Transverse colon (tissue), 4 donors: ENCODE data around the gene RIN2. TPM values are rescaled to one million over a fixed set of nuclear protein-coding genes. Genes with fewer than 3 reads are reported as not detected.

ENCODE experiments used
- DNase-seq: peaks from one replicate; pipeline ENCODE4 v3.0.0-alpha.2; 2019
- H3K27ac ChIP-seq, 4 donors: fragments of 200-600 bp; sonication (generic); 2 replicates each; pipeline ENCODE4 v1.5.1; 2016 to 2018; ENCODE audit warnings: inconsistent platforms in 4 of 4
- H3K27me3 ChIP-seq: fragments of 200-600 bp; sonication (generic); 2 replicates; pipeline ENCODE4 v1.5.1; 2017; ENCODE audit warnings: inconsistent platforms
- H3K36me3 ChIP-seq, 4 donors: fragments of 200-600 bp; sonication (generic); 2 replicates each; pipeline ENCODE4 v1.5.1; 2017 to 2019; ENCODE audit warnings: inconsistent platforms in 4 of 4
- H3K4me1 ChIP-seq, 4 donors: fragments of 200-600 bp; sonication (generic); 2 replicates each; pipeline ENCODE4 v1.5.1; 2017 to 2020; ENCODE audit warnings: inconsistent platforms in 4 of 4
- H3K4me3 ChIP-seq, 4 donors: fragments of 200-600 bp; sonication (generic); 1 replicate in 1 of 4; 2 replicates in 3 of 4; pipeline versions ENCODE4 v1.5.1 to v1.6.1; 2017 to 2019; ENCODE audit warnings: inconsistent platforms in 4 of 4
- H3K9me3 ChIP-seq, 2 donors: fragments of 200-600 bp; sonication (generic); 2 replicates each; pipeline ENCODE4 v1.5.1; 2017 to 2019; ENCODE audit warnings: inconsistent platforms in 2 of 2
- CTCF ChIP-seq, 5 experiments: fragments of 200-600 bp in 3 of 5; fragments of 450-650 bp in 2 of 5; sonication (generic) in 3 of 5; IDR thresholded peaks; 1 replicate in 2 of 5; 2 replicates in 3 of 5; pipeline ENCODE4 v1.5.1; 2016 to 2017; ENCODE audit warnings: antibody characterized with exemption in 5 of 5, inconsistent platforms in 3 of 5, mild to moderate bottlenecking in 2 of 5, moderate library complexity in 1 of 5
- EP300 ChIP-seq: sonication (generic); formaldehyde crosslinking; IDR thresholded peaks from one replicate; pipeline ENCODE4 v1.6.1; 2017; ENCODE audit warnings: antibody characterized with exemption, low read depth
- POLR2A ChIP-seq: fragments of 450-650 bp; IDR thresholded peaks from one replicate; pipeline ENCODE4 v1.6.1; 2016; ENCODE audit warnings: antibody characterized with exemption, mild to moderate bottlenecking, moderate library complexity
- POLR2AphosphoS5 ChIP-seq, 3 donors: sonication (generic); formaldehyde crosslinking; IDR thresholded peaks; one replicate each; pipeline ENCODE4 v1.6.1; 2016; ENCODE audit warnings: antibody characterized with exemption in 3 of 3
- WGBS, 2 donors: methylation state at CpG; one replicate each; pipeline ENCODE4 v1.1.5; 2018; ENCODE audit warnings: low coverage in 1 of 2; 5-methylcytosine and 5-hydroxymethylcytosine counted together
- in situ Hi-C, 4 donors: fragments of 200-750 bp; cut with MboI; loops; one replicate each; pipeline versions ENCODE4 v1.15.0 to v1.15.1; 2017; ENCODE audit warnings: low sequenced_read_pairs in 3 of 4, low pct_ligation_motif_present in 1 of 4, low pct_unique_long_range_greater_than_20kb in 1 of 4
- intact Hi-C: fragments of 100-400 bp; cut with DNase I; formaldehyde crosslinking; loops from one replicate; pipeline ENCODE4 v1.15.1; 2023; ENCODE audit warnings: low total_unique reads
- total RNA-seq, 4 donors: library from RNA; depleted of rRNA; stranded (reverse); fragments of >200 nt; gene quantifications; one replicate each; pipeline ENCODE4 v1.1.0, GENCODE V29; 2016

The RIN2 gene
- total RNA-seq, 4 donors from 2014 or later: 53.2 to 157 (median 104) TPM

GRCh38 chr20:19789009-19789408 is 31.0 kb downstream of the RIN2 start:
- Histone ChIP-seq H3K9me3 (no peaks in the 10 kb centered on the region), H3K4me1 (peaks cover 8 to 31% (median 24%) of the 10 kb centered on the region in 4 donors), H3K27ac (no peak overlapping the region), H3K27me3 (no peaks in the 10 kb centered on the region), H3K36me3 (no peaks in the 10 kb centered on the region), H3K4me3 (no peak overlapping the region)
- in situ Hi-C loops: loop anchor here (10.0 to 25.0 kb wide), 5 partner anchors 94 to 216 kb away; no protein-coding TSS in a partner anchor
- 95% methylated on average over 5 of the region's 5 CpGs for whole genome bisulfite sequencing, 2 donors
- DNase-seq: no peak
- intact Hi-C loops: loop anchor here (5.0 kb wide), 1 partner anchor 208 kb away; no protein-coding TSS in a partner anchor
- no peak for TF ChIP-seq POLR2AphosphoS5 (IDR thresholded peaks at IDR 0.05)
- TF ChIP-seq EP300: no peak
- TF ChIP-seq POLR2A: no peak
- TF ChIP-seq CTCF (IDR thresholded peaks at IDR 0.05): no peak

GRCh38 chr20:19789446-19789845 is 31.4 kb downstream of the RIN2 start:
- H3K27ac ChIP-seq: no peak overlapping the region
- DNase-seq: no peak
- H3K9me3 ChIP-seq: no peaks in the 10 kb centered on the region
- H3K4me3 ChIP-seq: no peak overlapping the region
- 73 to 83% methylated on average over 1 to 2 of the region's 2 CpGs for WGBS, 2 donors
- peaks cover 7 to 27% (median 21%) of the 10 kb centered on the region in 4 donors for H3K4me1 ChIP-seq
- in situ Hi-C loops: loop anchor here (10.0 to 25.0 kb wide), 5 partner anchors 95 to 215 kb away; no protein-coding TSS in a partner anchor
- no peak for TF ChIP-seq POLR2AphosphoS5 (IDR thresholded peaks at IDR 0.05)
- no peak for TF ChIP-seq CTCF (IDR thresholded peaks at IDR 0.05)
- no peak for TF ChIP-seq EP300
- TF ChIP-seq POLR2A: no peak
- H3K27me3 ChIP-seq: no peaks in the 10 kb centered on the region
- intact Hi-C loops: loop anchor here (5.0 kb wide), 1 partner anchor 208 kb away; no protein-coding TSS in a partner anchor
- H3K36me3 ChIP-seq: no peaks in the 10 kb centered on the region

- intact Hi-C loops: loop anchor here (10.0 kb wide), 1 partner anchor 93 kb away; no protein-coding TSS in a partner anchor
- Histone ChIP-seq H3K4me1 (peaks cover 0 to 3% (median 0%) of the 10 kb centered on the region in 4 donors), H3K36me3 (no peaks in the 10 kb centered on the region), H3K9me3 (no peaks in the 10 kb centered on the region), H3K4me3 (no peak overlapping the region), H3K27me3 (no peaks in the 10 kb centered on the region), H3K27ac (no peak overlapping the region)
- in situ Hi-C loops: loop anchor here in 3 of 4 donors (10.0 to 25.0 kb wide), 3 partner anchors 95 to 105 kb away; no protein-coding TSS in a partner anchor
- 80 to 91% methylated on average over 2 of the region's 2 CpGs for WGBS, 2 donors
- TF ChIP-seq CTCF (IDR thresholded peaks at IDR 0.05): no peak
- TF ChIP-seq POLR2A: no peak
- no peak for TF ChIP-seq EP300
- no peak for TF ChIP-seq POLR2AphosphoS5 (IDR thresholded peaks at IDR 0.05)
- no peak for DNase-seq
These were observed 33.8 kb downstream of the RIN2 start for GRCh38 chr20:19791887-19792286.

- no peaks in the 10 kb centered on the region for H3K9me3 ChIP-seq
- intact Hi-C loops: loop anchor here (10.0 kb wide), 1 partner anchor 91 kb away; no protein-coding TSS in a partner anchor
- in situ Hi-C loops: loop anchor here in 3 of 4 donors (10.0 to 25.0 kb wide), 3 partner anchors 94 to 106 kb away; no protein-coding TSS in a partner anchor
- H3K4me3 ChIP-seq: no peak overlapping the region
- H3K36me3 ChIP-seq: no peaks in the 10 kb centered on the region
- 86 to 100% methylated on average over 2 of the region's 2 CpGs for WGBS, 2 donors
- no peaks in the 10 kb centered on the region for H3K4me1 ChIP-seq
- no peak overlapping the region for H3K27ac ChIP-seq
- no peak for DNase-seq
- no peak for TF ChIP-seq POLR2AphosphoS5 (IDR thresholded peaks at IDR 0.05)
- no peak for TF ChIP-seq POLR2A
- no peak for TF ChIP-seq CTCF (IDR thresholded peaks at IDR 0.05)
- TF ChIP-seq EP300: no peak
- H3K27me3 ChIP-seq: no peaks in the 10 kb centered on the region
These were observed 35.7 kb downstream of the RIN2 start for GRCh38 chr20:19793716-19794115.
